Thymus (tissue), 11 donors: ENCODE results near the gene RD3L. TPM values are rescaled to one million over a fixed set of nuclear protein-coding genes. Genes with fewer than 3 reads are reported as not detected.

Source experiments
- DNase-seq, 9 donors: peaks; one replicate each; pipeline ENCODE4 v3.0.0-alpha.2; 2013; ENCODE audit warnings: low spot score in 9 of 9, low read depth in 6 of 9, missing footprints in 1 of 9
- H3K27ac ChIP-seq, 2 donors: one replicate each; pipeline ENCODE4 v1.5.1; 2013; ENCODE audit warnings: control low read depth in 1 of 2, low read depth in 1 of 2, low read length in 1 of 2, mild to moderate bottlenecking in 1 of 2, moderate library complexity in 1 of 2
- H3K27me3 ChIP-seq, 2 donors: one replicate each; pipeline ENCODE4 v1.5.1; 2013; ENCODE audit warnings: low read length in 1 of 2; ENCODE audit not compliant: control insufficient read depth in 2 of 2, insufficient read depth in 1 of 2
- H3K36me3 ChIP-seq, 2 donors: one replicate each; pipeline ENCODE4 v1.5.1; 2013; ENCODE audit warnings: low read length in 1 of 2, mild to moderate bottlenecking in 1 of 2, moderate library complexity in 1 of 2; ENCODE audit not compliant: control insufficient read depth in 2 of 2, insufficient read depth in 2 of 2
- H3K4me1 ChIP-seq, 2 donors: one replicate each; pipeline ENCODE4 v1.5.1; 2013; ENCODE audit warnings: low read length in 2 of 2; ENCODE audit not compliant: control insufficient read depth in 2 of 2, insufficient read depth in 2 of 2
- H3K4me3 ChIP-seq, 2 donors: one replicate each; pipeline ENCODE4 v1.5.1; 2013; ENCODE audit warnings: low read length in 2 of 2, control low read depth in 1 of 2, mild to moderate bottlenecking in 1 of 2
- H3K9me3 ChIP-seq, 2 donors: one replicate each; pipeline ENCODE4 v1.5.1; 2013; ENCODE audit warnings: low read length in 1 of 2, mild to moderate bottlenecking in 1 of 2; ENCODE audit not compliant: control insufficient read depth in 2 of 2, insufficient read depth in 1 of 2
- WGBS: extraction: QIAGEN DNeasy Blood & Tissue Kit; methylation state at CpG from one replicate; pipeline ENCODE4 v1.1.7; 2013; 5-methylcytosine and 5-hydroxymethylcytosine counted together
- polyA plus RNA-seq: library from polyadenylated mRNA; stranded (reverse); fragments of 200-250 nt; gene quantifications from one replicate; pipeline ENCODE4 v1.2.3, GENCODE V29; 2013
- total RNA-seq: library from RNA; stranded (reverse); fragments of 120-200 nt; gene quantifications from one replicate; pipeline ENCODE4 v1.2.4, GENCODE V29; 2013
- donor health status: healthy.

RD3L gene
- total and polyA plus RNA-seq, 2 donors: not detected

DNA sequence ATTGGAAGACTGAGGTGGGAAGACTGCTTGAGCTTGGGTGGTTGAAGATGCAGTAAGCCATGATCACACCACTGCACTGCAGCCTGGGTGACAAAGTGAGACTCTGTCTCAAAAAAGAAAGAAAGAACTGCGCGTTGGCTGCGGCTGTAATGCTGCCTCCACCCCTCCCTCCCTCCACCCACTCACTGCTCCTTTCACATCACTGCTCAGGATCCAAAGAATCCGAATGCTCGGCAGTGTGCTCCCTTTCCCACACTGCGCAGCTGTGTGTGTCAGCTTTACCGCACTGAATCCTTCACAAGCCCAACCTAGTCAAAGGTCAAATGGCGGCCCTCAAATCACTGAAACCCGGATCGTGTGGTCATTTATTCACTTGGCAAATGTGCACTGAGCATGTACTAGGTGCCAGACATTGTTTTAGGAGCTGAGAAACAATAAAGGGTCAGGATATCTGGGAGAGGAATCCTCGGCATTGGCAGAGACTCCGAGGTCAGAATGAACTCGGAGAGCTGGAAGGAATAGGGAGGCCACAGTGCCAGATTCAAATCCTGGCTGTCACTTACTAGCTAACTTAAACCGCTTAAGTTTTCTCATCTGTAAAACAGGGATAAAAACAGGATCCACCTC is 25.6 kb downstream of the RD3L start:
- no peaks in the 10 kb centered on the region for H3K9me3 ChIP-seq
- no peak overlapping the region for H3K4me3 ChIP-seq
- WGBS: 94% methylated on average over 14 of the region's 14 CpGs
- peaks cover 31 to 46% of the 10 kb centered on the region in 2 donors for H3K36me3 ChIP-seq
- no peak for DNase-seq
- H3K4me1 ChIP-seq: peaks cover 7 to 8% of the 10 kb centered on the region in 2 donors
- no peaks in the 10 kb centered on the region for H3K27me3 ChIP-seq
- H3K27ac ChIP-seq: no peak overlapping the region

DNA sequence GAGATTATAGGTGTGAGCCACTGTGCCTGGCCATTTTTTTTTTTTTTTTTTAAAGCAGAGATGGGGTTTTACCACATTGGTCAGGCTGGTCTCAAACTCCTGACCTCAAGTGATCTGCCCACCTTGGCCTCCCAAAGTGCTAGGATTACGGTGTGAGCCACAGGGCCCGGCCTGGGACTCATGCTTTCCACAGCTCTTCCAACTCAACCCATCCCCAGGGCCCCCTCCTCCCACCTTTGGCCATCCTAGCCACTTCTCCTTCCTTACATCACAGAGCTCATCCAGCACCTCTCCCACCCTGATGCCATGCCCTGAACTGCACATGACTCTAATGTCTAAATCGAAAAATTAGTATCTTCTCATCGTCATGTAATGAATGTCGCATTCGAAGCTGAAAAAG is 26.7 kb downstream of the RD3L start:
- WGBS: 98% methylated on average over 6 of the region's 6 CpGs
- Histone ChIP-seq H3K27ac (no peak overlapping the region), H3K36me3 (peaks cover 39 to 52% of the 10 kb centered on the region in 2 donors), H3K4me3 (no peak overlapping the region), H3K4me1 (peaks cover 4 to 7% of the 10 kb centered on the region in 2 donors), H3K9me3 (no peaks in the 10 kb centered on the region), H3K27me3 (no peaks in the 10 kb centered on the region)
- DNase-seq: no peak

DNA sequence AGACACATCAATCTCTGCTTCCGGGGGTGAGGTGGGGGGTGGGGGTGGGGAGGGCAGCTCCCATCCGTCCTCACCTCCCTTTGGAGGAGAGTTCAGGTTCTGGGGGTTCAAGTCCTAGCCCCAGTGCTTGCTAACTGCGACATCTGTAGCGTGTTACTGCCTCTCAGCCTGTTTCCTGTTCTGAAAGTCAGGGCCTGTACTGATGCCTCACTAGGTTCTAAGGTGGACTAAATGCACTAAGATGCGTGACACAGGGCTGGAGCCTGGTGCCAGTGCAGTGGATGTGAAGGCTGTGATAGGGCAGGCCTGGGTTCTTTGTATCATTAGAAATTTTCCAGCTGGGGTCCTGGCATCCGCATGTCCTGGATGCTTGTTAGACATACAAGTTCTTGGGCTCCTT is 31.3 kb downstream of the RD3L start:
- Histone ChIP-seq H3K4me3 (no peak overlapping the region), H3K9me3 (peaks cover 0 to 4% of the 10 kb centered on the region in 2 donors), H3K36me3 (peaks cover 23 to 35% of the 10 kb centered on the region in 2 donors), H3K4me1 (peaks cover 0 to 7% of the 10 kb centered on the region in 2 donors), H3K27ac (no peak overlapping the region), H3K27me3 (no peaks in the 10 kb centered on the region)
- 87% methylated on average over 6 of the region's 6 CpGs for WGBS
- DNase-seq: no peak

DNA sequence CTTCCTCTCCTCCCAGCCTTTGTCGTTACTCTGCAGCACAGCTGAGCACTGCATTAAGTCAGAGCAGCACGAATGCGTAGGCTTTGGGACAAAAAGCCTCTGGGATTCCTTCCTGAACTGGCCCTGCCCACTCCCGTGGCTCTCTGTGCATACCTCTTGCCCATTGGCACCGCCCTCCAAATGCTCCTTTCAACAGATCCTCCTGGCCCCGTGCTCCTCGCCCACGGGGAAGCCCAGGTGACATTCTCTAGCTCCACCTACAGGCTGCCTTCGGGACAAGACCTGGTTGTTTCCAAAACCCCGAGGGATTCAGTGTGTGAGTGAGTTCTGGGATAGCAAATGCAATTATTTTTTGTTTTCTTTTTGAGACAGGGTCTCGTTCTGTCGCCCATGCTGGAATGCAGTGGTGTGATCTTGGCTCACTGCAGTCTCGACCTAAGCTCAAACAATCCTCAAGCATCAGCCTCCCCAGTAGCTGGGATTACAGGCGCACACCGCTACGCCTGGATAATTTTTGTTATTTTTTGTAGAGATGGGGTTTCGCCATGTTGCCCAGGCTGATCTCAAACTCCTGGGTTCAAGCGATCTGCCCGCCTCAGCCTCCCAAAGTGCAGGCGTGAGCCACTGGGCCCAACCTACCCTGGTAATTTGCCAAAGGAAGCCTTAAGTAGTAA is 31.9 kb downstream of the RD3L start:
- peaks cover 0 to 4% of the 10 kb centered on the region in 2 donors for H3K9me3 ChIP-seq
- peaks cover 0 to 7% of the 10 kb centered on the region in 2 donors for H3K4me1 ChIP-seq
- no peak overlapping the region for H3K4me3 ChIP-seq
- no peaks in the 10 kb centered on the region for H3K27me3 ChIP-seq
- H3K36me3 ChIP-seq: peaks cover 18 to 32% of the 10 kb centered on the region in 2 donors
- H3K27ac ChIP-seq: no peak overlapping the region
- DNase-seq: peak; percentile 39 to 82 (median 59)
- WGBS: 38% methylated on average over 20 of the region's 20 CpGs

DNA sequence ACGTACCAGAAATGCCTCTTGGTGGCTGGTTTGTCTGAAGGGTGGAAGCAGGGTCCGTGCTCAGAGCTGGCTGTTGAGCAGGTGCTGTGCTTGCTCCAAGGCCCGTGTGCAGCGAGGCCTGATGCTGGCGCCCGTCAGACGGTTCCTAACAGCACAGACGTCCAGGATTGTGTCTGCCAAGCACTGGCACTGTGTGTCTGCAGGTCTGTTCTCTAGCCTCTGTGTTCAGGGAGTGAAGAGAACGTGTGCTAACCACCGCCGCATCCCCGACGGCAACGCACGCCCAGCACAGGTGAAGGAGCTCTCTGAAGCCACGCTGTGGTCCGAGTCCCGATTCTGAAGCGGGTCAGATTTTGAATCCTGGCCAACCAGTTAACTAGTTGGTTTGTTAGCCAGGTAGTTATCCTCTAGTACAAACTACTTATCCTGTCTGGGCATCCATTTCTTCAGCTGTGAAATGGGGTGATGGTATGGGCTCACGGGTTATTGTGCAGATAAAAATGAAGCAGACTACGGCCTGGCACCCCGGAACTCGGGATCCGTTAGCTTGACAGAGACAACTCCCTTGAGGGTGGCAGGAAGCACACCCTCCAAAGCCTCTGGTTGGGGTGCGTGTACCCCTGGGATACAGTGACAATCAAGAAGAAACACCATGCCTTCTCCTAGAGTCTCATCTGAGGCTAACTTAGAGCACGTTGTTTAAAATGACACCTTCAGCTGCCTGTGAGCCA is 32.6 kb downstream of the RD3L start:
- no peak for DNase-seq
- peaks cover 0 to 4% of the 10 kb centered on the region in 2 donors for H3K9me3 ChIP-seq
- H3K4me1 ChIP-seq: peaks cover 0 to 7% of the 10 kb centered on the region in 2 donors
- no peak overlapping the region for H3K4me3 ChIP-seq
- peaks cover 18 to 28% of the 10 kb centered on the region in 2 donors for H3K36me3 ChIP-seq
- H3K27ac ChIP-seq: no peak overlapping the region
- WGBS: 93% methylated on average over 26 of the region's 26 CpGs
- H3K27me3 ChIP-seq: no peaks in the 10 kb centered on the region

DNA sequence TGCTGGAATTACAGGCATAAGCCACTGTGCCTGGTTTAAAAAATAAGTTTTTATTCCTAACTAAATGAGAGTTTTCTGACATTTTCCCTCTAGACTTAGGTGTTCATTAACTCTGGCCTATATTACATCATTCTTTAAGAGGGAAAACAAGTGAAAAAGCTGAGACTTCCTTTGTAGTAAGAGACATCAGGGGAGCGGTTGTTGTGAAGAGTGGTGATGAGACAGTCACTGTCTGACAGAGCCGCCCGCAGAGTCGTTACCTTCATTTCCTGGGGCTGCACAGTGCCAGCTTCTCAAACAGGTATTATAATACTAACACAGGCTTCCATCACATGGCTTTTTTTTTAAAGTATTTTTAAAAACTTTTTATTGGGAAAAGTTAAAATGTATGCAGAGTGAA is 33.7 kb downstream of the RD3L start:
- WGBS: 90% methylated on average over 4 of the region's 4 CpGs

DNA sequence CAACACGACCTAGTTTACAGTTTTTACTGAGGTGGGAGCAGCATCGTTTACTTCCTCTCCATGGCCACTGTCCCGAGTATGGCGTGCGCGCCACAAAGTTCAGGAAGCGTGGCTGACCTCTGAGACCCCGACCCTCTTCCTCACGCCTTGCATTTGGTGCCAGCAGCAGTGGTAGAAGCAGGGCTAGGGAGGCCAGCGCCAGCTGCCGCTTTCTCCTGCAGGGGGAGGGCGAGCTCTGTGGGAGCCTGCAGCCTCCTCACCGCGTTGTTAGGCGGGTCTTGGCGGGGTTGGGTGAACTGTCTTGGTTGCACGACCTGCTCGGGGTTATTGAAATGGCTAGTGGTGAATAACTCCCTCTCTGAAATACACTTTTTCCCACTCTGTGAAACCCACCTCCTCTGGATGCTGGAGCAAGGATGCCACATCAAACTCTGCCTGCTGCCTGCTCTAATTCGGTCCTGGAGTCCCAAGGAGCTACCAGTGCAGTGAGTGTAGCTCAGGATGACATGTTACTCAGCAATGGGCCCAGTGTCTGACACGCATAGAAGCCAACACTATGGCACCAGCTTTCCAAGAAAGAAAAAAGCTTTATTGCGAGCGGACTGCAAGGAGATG is 36.4 kb downstream of the RD3L start:
- H3K4me3 ChIP-seq: no peak overlapping the region
- peaks cover 0 to 10% of the 10 kb centered on the region in 2 donors for H3K4me1 ChIP-seq
- H3K36me3 ChIP-seq: peaks cover 0 to under 1% of the 10 kb centered on the region in 2 donors
- DNase-seq: peak in 1 of 9 donors; percentile 30
- H3K9me3 ChIP-seq: peaks cover 0 to 4% of the 10 kb centered on the region in 2 donors
- 29% methylated on average over 22 of the region's 22 CpGs for WGBS
- H3K27me3 ChIP-seq: no peaks in the 10 kb centered on the region
- no peak overlapping the region for H3K27ac ChIP-seq

More for the DNA sequence above, 33.7 kb downstream of the RD3L start:
- Histone ChIP-seq H3K36me3 (peaks cover 18% of the 10 kb centered on the region in 2 donors), H3K9me3 (peaks cover 0 to 4% of the 10 kb centered on the region in 2 donors), H3K4me3 (no peak overlapping the region), H3K27ac (peak overlapping the region in 1 of 2 donors; percentile 71), H3K27me3 (no peaks in the 10 kb centered on the region), H3K4me1 (peaks cover 0 to 7% of the 10 kb centered on the region in 2 donors)
- peak in 2 of 9 donors; percentile 11 to 47 for DNase-seq

GRCh38 chr14:103904493-103905107 is 37.7 kb downstream of the RD3L start:
- Histone ChIP-seq H3K27me3 (no peaks in the 10 kb centered on the region), H3K27ac (no peak overlapping the region), H3K4me1 (peaks cover 0 to 3% of the 10 kb centered on the region in 2 donors), H3K4me3 (no peak overlapping the region), H3K9me3 (peaks cover 0 to 3% of the 10 kb centered on the region in 2 donors), H3K36me3 (no peaks in the 10 kb centered on the region)
- no peak for DNase-seq
- WGBS: 98% methylated on average over 2 of the region's 2 CpGs
